OCI-LY7 (cell line): Measurements from ENCODE around the gene KMO. TPM values are rescaled to one million over a fixed set of nuclear protein-coding genes. Genes with fewer than 3 reads are reported as not detected.

Experiments
- BruUV-seq: library from RNA; stranded (reverse); fragments of 400-500 nt; replicated peaks from 2 replicates; lab custom pipeline; 2021; lab: Mats Ljungman, UMichigan
- CTCF ChIA-PET: fragments of 300-600 bp; sonication (Branson Sonifier 250); formaldehyde crosslinking; loops from one replicate; lab custom pipeline; 2022; ENCODE audit warnings: antibody characterized with exemption; ENCODE audit not compliant: unreplicated experiment; lab: Charles Lee
- POLR2A ChIA-PET: fragments of 300-600 bp; sonication (Branson Sonifier 250); formaldehyde crosslinking; loops from one replicate; lab custom pipeline; 2022; ENCODE audit warnings: antibody characterized with exemption; lab: Charles Lee
- DNase-seq: peaks from one replicate; pipeline ENCODE4 v3.0.0-alpha.2; 2015; ENCODE audit warnings: low spot score
- H2AFZ ChIP-seq: fragments of 200-600 bp; sonication (generic), shearing (Covaris generic); 2 replicates; pipeline ENCODE4 v1.6.1; 2014; ENCODE audit warnings: mild to moderate bottlenecking, antibody characterized with exemption, low read length, moderate library complexity
- H3K27ac ChIP-seq: fragments of 200-600 bp; sonication (generic); 2 replicates; pipeline ENCODE4 v1.5.1; 2014; ENCODE audit warnings: mixed run types, low read depth, mild to moderate bottlenecking, moderate library complexity, low read length, inconsistent platforms; ENCODE audit not compliant: poor library complexity, severe bottlenecking
- H3K36me3 ChIP-seq: fragments of 200-600 bp; sonication (generic); 2 replicates; pipeline ENCODE4 v1.6.1; 2014; ENCODE audit warnings: mild to moderate bottlenecking, antibody characterized with exemption, low read length, moderate library complexity, mixed read lengths; ENCODE audit not compliant: insufficient read depth
- H3K4me1 ChIP-seq: fragments of 200-600 bp; sonication (generic); 2 replicates; pipeline ENCODE4 v1.5.1; 2014; ENCODE audit warnings: mild to moderate bottlenecking, low read length; ENCODE audit not compliant: insufficient read depth, poor library complexity, severe bottlenecking
- H3K4me2 ChIP-seq: fragments of 200-600 bp; sonication (generic); 2 replicates; pipeline ENCODE4 v1.6.1; 2014; ENCODE audit warnings: mild to moderate bottlenecking, low read length
- H3K4me3 ChIP-seq: fragments of 200-600 bp; sonication (generic); 2 replicates; pipeline ENCODE4 v1.5.1; 2014; ENCODE audit warnings: mild to moderate bottlenecking, low read depth, low read length; ENCODE audit not compliant: poor library complexity, severe bottlenecking
- H3K79me2 ChIP-seq: fragments of 200-600 bp; sonication (generic); 2 replicates; pipeline ENCODE4 v1.6.1; 2016; ENCODE audit warnings: low read depth, mild to moderate bottlenecking, low read length, moderate library complexity, mixed read lengths; ENCODE audit not compliant: insufficient read depth
- H3K9me2 ChIP-seq: fragments of 200-600 bp; sonication (generic); 2 replicates; pipeline ENCODE4 v1.6.1; 2016; ENCODE audit warnings: mild to moderate bottlenecking, low read length, mixed read lengths; ENCODE audit not compliant: insufficient read depth
- H3K9me3 ChIP-seq: fragments of 200-600 bp; sonication (generic); 2 replicates; pipeline ENCODE4 v1.6.1; 2014; ENCODE audit warnings: mild to moderate bottlenecking, mixed run types, low read length, mixed read lengths
- H4K20me1 ChIP-seq: fragments of 200-600 bp; sonication (generic); 2 replicates; pipeline ENCODE4 v1.6.1; 2014; ENCODE audit warnings: mild to moderate bottlenecking, antibody characterized with exemption, low read length, moderate library complexity, mixed read lengths; ENCODE audit not compliant: insufficient read depth
- CTCF ChIP-seq: fragments of 200-600 bp; sonication (generic); conservative IDR thresholded peaks from 2 replicates; pipeline ENCODE4 v1.5.1; 2014; ENCODE audit warnings: mild to moderate bottlenecking, antibody characterized with exemption, low read length, moderate library complexity, mixed read lengths
- EZH2phosphoT487 ChIP-seq: fragments of 200-600 bp; sonication (generic); IDR thresholded peaks from 2 replicates; pipeline ENCODE4 v1.6.1; 2018; ENCODE audit warnings: low read depth, borderline replicate concordance, mild to moderate bottlenecking, mixed run types, antibody characterized with exemption, low read length, moderate library complexity, mixed read lengths
- intact Hi-C: fragments of 100-400 bp; cut with micrococcal nuclease; formaldehyde crosslinking; loops from one replicate; pipeline ENCODE4 v1.10.0; 2022; ENCODE audit not compliant: unreplicated experiment
- total RNA-seq, 2 experiments: library from RNA; depleted of rRNA in 1 of 2; stranded (reverse); fragments of >200 nt in 1 of 2; shearing (Covaris generic) in 1 of 2; gene quantifications; 2 replicates each; pipeline ENCODE4 v1.2.3, GENCODE V29; 2014 to 2022

The KMO gene
- total RNA-seq, 2 experiments from 2014 or later = 3.2 to 14.2 TPM

- BruUV-seq = no TSS peak
- no peak for TF ChIP-seq EZH2phosphoT487
- TF ChIP-seq CTCF = no peak
- no peak overlapping the region for H3K4me3 ChIP-seq
- H2AFZ ChIP-seq = no peak overlapping the region
- intact Hi-C loops = no loop called here
- H3K36me3 ChIP-seq = peaks cover 22% of the 10 kb centered on the region
- H3K9me2 ChIP-seq = no peaks in the 10 kb centered on the region
- H3K4me1 ChIP-seq = peaks cover 21% of the 10 kb centered on the region
- no peak overlapping the region for H3K27ac ChIP-seq
- H3K79me2 ChIP-seq = 0 out of 2 replicates have a peak, but pooled peaks cover 3% of the 10 kb centered on the region
- no peak overlapping the region for H3K4me2 ChIP-seq
- no peaks in the 10 kb centered on the region for H4K20me1 ChIP-seq
- DNase-seq = no peak
- CTCF ChIA-PET = no interaction called here
- POLR2A ChIA-PET = interaction anchor here (0.9 kb wide), 1 partner anchor 15 kb away, joined by 4 read pairs; no protein-coding TSS in a partner anchor
- H3K9me3 ChIP-seq = no peaks in the 10 kb centered on the region
Measured at GRCh38 chr1:241548008-241548407, 15.8 kb downstream of the KMO start.

GRCh38 chr1:241550318-241550717 lies 18.1 kb downstream of the KMO start:
- POLR2A ChIA-PET = interaction anchor here (0.8 kb wide), 1 partner anchor 9 kb away, joined by 3 read pairs; no protein-coding TSS in a partner anchor
- CTCF ChIA-PET = no interaction called here
- H3K9me3 ChIP-seq = no peaks in the 10 kb centered on the region
- no peaks in the 10 kb centered on the region for H3K9me2 ChIP-seq
- TF ChIP-seq EZH2phosphoT487 (no peak), CTCF (no peak)
- no peak overlapping the region for H3K4me2 ChIP-seq
- H3K4me3 ChIP-seq = no peak overlapping the region
- no peaks in the 10 kb centered on the region for H4K20me1 ChIP-seq
- H3K79me2 ChIP-seq = no peaks in the 10 kb centered on the region
- H3K4me1 ChIP-seq = peaks cover 21% of the 10 kb centered on the region
- H2AFZ ChIP-seq = no peak overlapping the region
- no peak for DNase-seq
- intact Hi-C loops = no loop called here
- no peak overlapping the region for H3K27ac ChIP-seq
- BruUV-seq = no TSS peak
- H3K36me3 ChIP-seq = peaks cover 29% of the 10 kb centered on the region
